Psoas muscle (tissue), 8 donors: ENCODE data around the gene RALGPS2. TPM values are rescaled to one million over a fixed set of nuclear protein-coding genes. Genes with fewer than 3 reads are reported as not detected.

ENCODE experiments used
- ATAC-seq, 4 donors: fragments of 200-7000 bp; cut with Tn5 transposase; one replicate each; pipeline ENCODE4 v1.9.1; 2020; ENCODE audit warnings: moderate library complexity in 3 of 4, mild to moderate bottlenecking in 2 of 4
- DNase-seq, 2 donors: peaks; one replicate each; pipeline ENCODE4 v3.0.0-alpha.2; 2020
- H3K27ac ChIP-seq: fragments of 200-600 bp; one replicate; pipeline ENCODE4 v1.8.0; 2022
- H3K27me3 ChIP-seq, 3 donors: fragments of 200-600 bp in 1 of 3; one replicate each; pipeline versions ENCODE4 v1.6.1 to v1.8.0; 2013 to 2022; ENCODE audit warnings: low read length in 2 of 3, mild to moderate bottlenecking in 2 of 3, moderate library complexity in 1 of 3; ENCODE audit not compliant: insufficient read depth in 3 of 3
- H3K36me3 ChIP-seq, 2 donors: fragments of 200-600 bp in 1 of 2; one replicate each; pipeline versions ENCODE4 v1.6.1 to v1.8.0; 2013 to 2022; ENCODE audit warnings: low read depth in 1 of 2, mild to moderate bottlenecking in 1 of 2, moderate library complexity in 1 of 2; ENCODE audit not compliant: insufficient read depth in 1 of 2
- H3K4me1 ChIP-seq: fragments of 200-600 bp; one replicate; pipeline ENCODE4 v1.8.0; 2022
- H3K4me3 ChIP-seq: fragments of 200-600 bp; one replicate; pipeline ENCODE4 v1.8.0; 2022; ENCODE audit warnings: mild to moderate bottlenecking
- H3K9me3 ChIP-seq: fragments of 200-600 bp; one replicate; pipeline ENCODE4 v1.8.0; 2022
- WGBS, 3 donors: extraction: QIAGEN DNeasy Blood & Tissue Kit; methylation state at CpG; one replicate each; pipeline versions ENCODE4 v1.1.6 to v1.1.7; 2013; 5-methylcytosine and 5-hydroxymethylcytosine counted together
- intact Hi-C, 2 donors: fragments of 100-400 bp; cut with DNase I; formaldehyde crosslinking; loops; one replicate each; pipeline versions ENCODE4 v1.11.0 to v1.14.2; 2022
- polyA plus RNA-seq, 3 donors: library from polyadenylated mRNA; stranded (reverse); fragments of 200-250 nt; gene quantifications; one replicate each; pipeline ENCODE4 v1.2.3, GENCODE V29; 2013
- total RNA-seq, 4 donors: library from RNA; stranded (reverse); fragmentation: NEBNext Ultra II Directional in 2 of 4; extraction: Animal tissue kit (Norgen Biotek cat#: 25700) in 2 of 4; gene quantifications; one replicate each; pipeline versions ENCODE4 v1.2.1 to v1.2.4, GENCODE V29; 2021 to 2023
- TF ChIP-seq, protein P1 (sequence below): fragments of 200-600 bp; IDR thresholded peaks from one replicate; pipeline ENCODE4 v1.8.0; 2022; ENCODE audit warnings: antibody characterized with exemption
- donor health status: healthy with polysubstance abuse.
- donor health status: DM: no; HTN: no; CAD: no; lungs with moderate emphysema.
- donor health status: Bipolar disorder and iron deficiency.
- donor health status: healthy.
- donor health status: DM: yes; HTN: yes; CAD: no.
- donor health status: DM: no; HTN: no; CAD: no.
- donor health status: DM: no; HTN: no; CAD: no.
- donor health status: DM: yes; HTN: yes; CAD: no.

The RALGPS2 gene
- total and polyA plus RNA-seq, 7 donors = 0.69 to 6.2 (median 2.4) TPM

DNA sequence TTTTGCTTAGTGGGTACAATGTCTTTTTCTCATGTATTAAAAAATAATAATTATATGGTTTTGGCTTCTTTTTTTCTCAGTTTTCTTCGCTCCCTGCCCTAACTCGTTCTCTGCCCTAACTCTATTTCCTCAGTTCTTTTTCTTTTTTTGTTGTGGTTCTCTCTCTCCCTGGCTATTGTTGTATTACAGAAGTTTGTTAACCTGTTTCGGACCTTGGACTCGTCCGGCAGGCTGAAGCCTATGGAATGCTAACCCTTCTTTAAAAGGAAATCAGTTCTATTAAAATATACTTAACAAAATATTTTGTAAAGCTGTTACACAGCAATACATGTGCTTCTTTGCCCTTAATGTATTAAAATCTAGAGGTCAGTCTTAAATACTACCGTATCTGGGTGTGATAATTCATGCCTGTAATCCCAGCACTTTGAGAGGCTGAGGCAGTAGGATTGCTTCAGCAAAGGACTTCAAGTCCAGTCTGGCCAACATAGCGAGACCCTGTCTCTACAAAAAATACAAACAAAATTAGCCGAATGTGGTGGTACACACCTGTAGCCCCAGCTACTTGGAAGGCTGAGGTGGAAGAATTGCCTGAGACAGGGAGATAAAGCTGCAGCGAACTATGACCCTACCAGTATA is 81.7 kb downstream of the RALGPS2 start:
- Histone ChIP-seq H3K4me1 (no peaks in the 10 kb centered on the region), H3K9me3 (no peaks in the 10 kb centered on the region), H3K36me3 (no peaks in the 10 kb centered on the region), H3K4me3 (no peak overlapping the region), H3K27ac (no peak overlapping the region), H3K27me3 (no peaks in the 10 kb centered on the region)
- TF ChIP-seq, protein P1, sequence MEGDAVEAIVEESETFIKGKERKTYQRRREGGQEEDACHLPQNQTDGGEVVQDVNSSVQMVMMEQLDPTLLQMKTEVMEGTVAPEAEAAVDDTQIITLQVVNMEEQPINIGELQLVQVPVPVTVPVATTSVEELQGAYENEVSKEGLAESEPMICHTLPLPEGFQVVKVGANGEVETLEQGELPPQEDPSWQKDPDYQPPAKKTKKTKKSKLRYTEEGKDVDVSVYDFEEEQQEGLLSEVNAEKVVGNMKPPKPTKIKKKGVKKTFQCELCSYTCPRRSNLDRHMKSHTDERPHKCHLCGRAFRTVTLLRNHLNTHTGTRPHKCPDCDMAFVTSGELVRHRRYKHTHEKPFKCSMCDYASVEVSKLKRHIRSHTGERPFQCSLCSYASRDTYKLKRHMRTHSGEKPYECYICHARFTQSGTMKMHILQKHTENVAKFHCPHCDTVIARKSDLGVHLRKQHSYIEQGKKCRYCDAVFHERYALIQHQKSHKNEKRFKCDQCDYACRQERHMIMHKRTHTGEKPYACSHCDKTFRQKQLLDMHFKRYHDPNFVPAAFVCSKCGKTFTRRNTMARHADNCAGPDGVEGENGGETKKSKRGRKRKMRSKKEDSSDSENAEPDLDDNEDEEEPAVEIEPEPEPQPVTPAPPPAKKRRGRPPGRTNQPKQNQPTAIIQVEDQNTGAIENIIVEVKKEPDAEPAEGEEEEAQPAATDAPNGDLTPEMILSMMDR = no peak
- intact Hi-C loops = no loop called here
- DNase-seq = no peak
- WGBS, 3 donors = 94 to 95% (median 94%) methylated on average over 9 of the region's 9 CpGs
- ATAC-seq = no peak

- no peaks in the 10 kb centered on the region for H3K27me3 ChIP-seq
- ATAC-seq (no peak), DNase-seq (no peak)
- no peaks in the 10 kb centered on the region for H3K4me1 ChIP-seq
- no peak overlapping the region for H3K27ac ChIP-seq
- intact Hi-C loops = no loop called here
- 95 to 97% (median 95%) methylated on average over 3 of the region's 3 CpGs for WGBS, 3 donors
- TF ChIP-seq, protein P1 = no peak
- H3K36me3 ChIP-seq = no peaks in the 10 kb centered on the region
- H3K4me3 ChIP-seq = no peak overlapping the region
- no peaks in the 10 kb centered on the region for H3K9me3 ChIP-seq
Measured at GRCh38 chr1:178808529-178808928, 83.5 kb downstream of the RALGPS2 start.

GRCh38 chr1:178810585-178810984 is 85.5 kb downstream of the RALGPS2 start:
- Histone ChIP-seq H3K36me3 (no peaks in the 10 kb centered on the region), H3K9me3 (no peaks in the 10 kb centered on the region), H3K4me1 (no peaks in the 10 kb centered on the region), H3K27me3 (no peaks in the 10 kb centered on the region), H3K27ac (no peak overlapping the region), H3K4me3 (no peak overlapping the region)
- intact Hi-C loops = loop anchor here (5.0 kb wide), 1 partner anchor 192 kb away; no protein-coding TSS in a partner anchor
- TF ChIP-seq, protein P1 = no peak
- ATAC-seq = no peak
- DNase-seq = no peak

GRCh38 chr1:178818416-178818815 is 93.4 kb downstream of the RALGPS2 start:
- TF ChIP-seq, protein P1 = no peak
- Histone ChIP-seq H3K9me3 (no peaks in the 10 kb centered on the region), H3K27me3 (no peaks in the 10 kb centered on the region), H3K4me3 (no peak overlapping the region), H3K27ac (no peak overlapping the region), H3K36me3 (no peaks in the 10 kb centered on the region), H3K4me1 (no peaks in the 10 kb centered on the region)
- DNase-seq (no peak), ATAC-seq (no peak)
- 93 to 96% (median 94%) methylated on average over 2 of the region's 2 CpGs for WGBS, 3 donors
- intact Hi-C loops = loop anchor here in 1 of 2 donors (5.0 kb wide), 1 partner anchor 51 kb away; no protein-coding TSS in a partner anchor

GRCh38 chr1:178819123-178819522 is 94.1 kb downstream of the RALGPS2 start:
- Histone ChIP-seq H3K27me3 (no peaks in the 10 kb centered on the region), H3K4me3 (no peak overlapping the region), H3K9me3 (no peaks in the 10 kb centered on the region), H3K27ac (no peak overlapping the region), H3K4me1 (no peaks in the 10 kb centered on the region), H3K36me3 (no peaks in the 10 kb centered on the region)
- intact Hi-C loops = loop anchor here in 1 of 2 donors (5.0 kb wide), 1 partner anchor 52 kb away; no protein-coding TSS in a partner anchor
- no peak for ATAC-seq
- no peak for DNase-seq
- 89 to 98% (median 97%) methylated on average over 4 of the region's 4 CpGs for WGBS, 3 donors
- TF ChIP-seq, protein P1 = no peak
